Measurements from ENCODE around the gene KRTAP10-5.
"Not testable (repeated sequence)": the region's sequence is repeated elsewhere in the genome, so short reads cannot be mapped to it uniquely, and the experiment has no call there.

KRTAP10-5 gene

DNA sequence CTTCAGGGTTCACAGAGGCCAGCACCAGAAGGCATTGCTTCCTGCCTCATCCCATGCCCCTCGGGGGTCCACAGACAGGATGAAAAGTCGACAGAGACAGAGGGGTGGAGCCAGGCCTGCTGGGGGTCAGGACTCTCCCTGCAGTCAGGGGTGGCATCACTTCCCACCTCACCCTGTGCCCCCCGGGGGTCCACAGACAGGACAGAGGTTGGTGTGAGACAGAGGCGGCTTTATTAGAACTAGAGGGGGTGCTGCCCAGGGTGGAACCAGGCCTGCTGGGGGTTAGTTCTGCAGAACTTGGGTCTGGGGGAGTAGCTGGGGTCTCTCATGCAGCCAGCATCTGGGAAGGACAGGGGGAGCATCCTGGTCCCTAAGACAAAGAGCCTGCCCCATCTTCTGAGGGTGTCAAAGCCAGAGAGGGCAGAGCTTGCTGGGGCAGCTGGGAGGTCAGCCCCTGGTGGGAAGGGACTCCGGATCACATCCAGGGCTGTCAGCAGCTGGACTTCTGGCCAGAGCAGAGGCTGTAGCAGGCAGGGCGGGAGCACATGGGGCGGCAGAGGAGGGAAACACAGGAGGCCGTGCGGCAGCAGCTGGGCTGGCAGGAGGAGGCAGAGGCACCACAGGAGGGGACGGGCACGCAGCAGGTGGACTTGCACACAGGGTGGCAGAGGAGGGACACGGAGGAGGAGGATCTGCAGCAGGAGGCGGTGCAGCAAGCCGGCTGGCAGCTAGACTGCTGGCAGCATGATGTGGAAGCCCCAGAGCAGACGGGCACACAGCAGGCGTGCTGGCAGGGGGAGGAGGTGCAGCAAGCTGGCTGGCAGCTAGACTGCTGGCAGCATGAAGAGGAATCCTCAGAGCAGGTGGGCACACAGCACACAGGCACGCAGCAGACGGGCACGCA is 10.7 kb upstream of the KRTAP10-5 start:
- not testable (repeated sequence) for DNase-seq (ENCODE audit: low read depth, low spot score)

DNA sequence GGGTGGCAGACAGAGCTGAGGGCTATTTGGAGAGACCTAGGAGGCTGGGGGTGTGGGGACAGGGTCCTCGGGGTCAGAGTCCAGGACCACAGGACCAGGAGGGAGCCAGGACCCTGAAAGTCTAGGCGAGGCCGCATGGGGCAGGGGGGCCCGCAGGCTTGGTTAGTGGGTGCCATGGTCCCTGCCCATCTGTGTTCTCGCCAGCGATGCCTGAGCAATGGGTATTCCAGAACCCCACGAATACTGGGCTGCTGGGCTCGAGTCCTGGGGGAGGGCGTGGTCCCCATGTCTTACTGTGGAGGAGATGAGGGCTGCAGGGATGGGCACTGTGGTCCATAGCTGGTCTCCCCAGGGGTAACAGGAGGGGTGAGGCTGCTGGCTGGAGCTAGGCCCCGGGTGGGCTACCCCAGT is 9.9 kb upstream of the KRTAP10-5 start:
- no peak for DNase-seq (ENCODE audit: low read depth, low spot score)

DNA sequence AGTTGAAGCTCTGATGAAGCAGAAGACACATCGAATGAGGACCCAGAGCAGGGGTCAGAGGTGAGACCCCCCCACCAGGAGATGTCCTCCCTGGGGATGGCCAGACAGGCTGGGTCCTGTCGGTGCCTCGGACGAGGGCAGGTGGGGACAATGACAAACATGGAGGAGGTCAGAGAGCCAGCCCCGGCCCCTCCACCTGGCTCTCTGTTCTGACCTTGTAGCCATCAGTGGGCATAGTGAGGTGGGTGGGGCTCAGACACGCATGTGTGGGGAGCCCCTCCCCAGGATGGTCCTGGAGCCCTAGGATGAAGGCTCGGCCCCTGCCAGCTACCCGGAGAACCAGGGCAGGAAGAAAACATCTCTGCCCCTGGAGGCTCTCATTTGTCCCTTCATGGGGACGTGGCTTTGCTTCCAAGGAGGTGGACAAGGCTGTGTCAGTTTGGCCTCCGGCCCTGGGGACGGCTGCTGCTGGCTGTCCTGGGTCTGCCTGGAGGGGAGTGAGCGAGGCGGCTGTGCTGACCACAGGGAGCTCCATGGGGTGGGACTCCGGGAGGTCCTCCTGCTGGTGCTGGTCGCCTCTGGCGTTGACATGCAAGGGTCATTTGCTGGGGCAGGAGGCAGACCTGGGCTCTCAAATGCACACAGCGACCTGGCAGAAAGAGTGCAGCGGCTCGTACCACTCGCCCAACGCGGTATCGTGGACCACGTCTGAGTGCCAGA is 9.3 kb upstream of the KRTAP10-5 start:
- DNase-seq (ENCODE audit: low read depth, low spot score), result no peak

DNA sequence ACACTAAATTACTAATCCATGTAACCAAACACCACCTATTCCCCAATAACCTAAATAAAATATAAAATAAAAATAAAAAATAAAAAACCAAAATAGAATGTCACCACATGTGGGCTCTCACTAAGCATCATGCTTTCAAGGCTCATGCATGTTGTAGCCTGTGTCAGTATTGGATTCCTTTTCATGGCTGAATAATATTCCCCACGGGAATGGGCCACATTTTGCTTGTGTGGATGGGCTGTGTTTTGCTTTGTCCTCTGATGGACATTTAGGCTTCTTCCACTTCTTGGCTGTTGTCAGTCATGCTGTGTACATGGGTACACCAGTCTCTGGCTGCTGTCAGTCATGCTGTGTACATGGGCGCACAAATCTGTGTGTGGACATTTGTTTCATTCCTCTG is 8.7 kb upstream of the KRTAP10-5 start:
- DNase-seq (ENCODE audit: low read depth, low spot score), result no peak

DNA sequence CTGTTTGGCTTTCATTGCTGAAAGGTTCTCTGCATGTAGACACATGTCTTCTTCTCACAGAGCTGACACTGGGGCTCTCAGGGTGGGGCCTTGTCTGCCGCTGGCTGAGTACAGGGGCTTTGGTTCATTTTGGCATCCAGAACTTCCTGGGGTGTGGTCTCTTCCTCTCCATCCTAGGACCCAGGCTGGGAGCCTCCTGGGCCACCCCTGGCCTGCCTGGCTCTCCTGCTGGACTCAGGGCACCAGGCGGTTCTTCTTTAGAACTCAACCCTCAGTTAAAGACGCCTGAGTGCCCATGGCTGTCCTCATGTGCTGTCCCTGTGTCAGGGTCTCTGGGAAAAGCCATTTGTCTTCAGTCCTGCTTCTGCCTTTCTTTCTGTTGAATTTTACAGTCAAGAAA is 5.5 kb upstream of the KRTAP10-5 start:
- no peak for DNase-seq (ENCODE audit: low read depth, low spot score)

DNA sequence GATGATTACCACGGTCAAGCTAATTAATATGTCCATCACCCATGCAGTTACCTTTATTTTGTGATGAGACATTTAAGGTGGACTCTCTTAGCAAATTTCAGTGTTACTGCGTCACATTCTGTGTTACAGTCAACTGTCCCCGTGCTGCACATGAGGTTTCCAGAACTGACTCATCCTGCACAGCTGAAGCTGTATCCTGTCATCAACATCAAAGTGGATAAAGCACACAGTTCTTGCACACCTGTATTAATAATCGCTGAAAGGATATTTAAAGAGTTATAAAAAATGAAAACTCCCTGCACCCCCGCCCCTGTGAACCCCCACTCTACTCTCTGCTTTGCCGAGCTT is 3.4 kb upstream of the KRTAP10-5 start:
- no peak for DNase-seq (ENCODE audit: low read depth, low spot score)

DNA sequence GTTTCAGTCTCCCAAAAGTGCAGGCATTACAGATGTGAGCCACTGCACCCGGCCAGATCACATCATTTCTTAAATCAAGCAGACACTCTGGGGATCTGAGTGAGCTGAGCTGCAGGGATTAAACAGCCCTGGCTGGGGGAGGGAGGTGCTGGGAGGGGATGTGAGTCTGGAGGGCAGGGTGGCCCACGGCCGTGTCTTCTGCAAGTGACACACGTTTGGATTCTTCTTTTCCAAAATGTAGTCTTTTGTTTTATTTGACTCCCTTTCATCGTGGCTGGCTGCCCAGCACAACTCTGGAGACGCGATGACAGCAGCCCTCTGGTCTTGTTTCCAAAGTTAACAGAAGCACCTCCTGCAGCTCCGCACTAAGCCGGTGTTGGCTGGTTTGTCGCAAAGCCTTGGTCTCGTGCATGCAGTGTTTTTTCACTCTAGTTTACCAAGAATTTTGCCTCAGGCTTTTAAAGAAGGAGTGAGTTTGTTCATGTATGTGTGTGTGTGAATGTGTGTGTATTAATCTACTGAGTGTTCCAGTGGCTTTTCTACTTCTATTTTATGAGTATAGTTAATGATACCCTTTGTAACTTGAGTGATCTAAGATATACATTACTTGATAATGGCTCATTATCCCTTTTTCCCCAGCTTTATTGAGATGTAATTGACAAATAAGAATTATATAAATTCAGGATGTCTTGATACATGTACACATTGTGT is 2.8 kb upstream of the KRTAP10-5 start:
- DNase-seq (ENCODE audit: low read depth, low spot score), result no peak

DNA sequence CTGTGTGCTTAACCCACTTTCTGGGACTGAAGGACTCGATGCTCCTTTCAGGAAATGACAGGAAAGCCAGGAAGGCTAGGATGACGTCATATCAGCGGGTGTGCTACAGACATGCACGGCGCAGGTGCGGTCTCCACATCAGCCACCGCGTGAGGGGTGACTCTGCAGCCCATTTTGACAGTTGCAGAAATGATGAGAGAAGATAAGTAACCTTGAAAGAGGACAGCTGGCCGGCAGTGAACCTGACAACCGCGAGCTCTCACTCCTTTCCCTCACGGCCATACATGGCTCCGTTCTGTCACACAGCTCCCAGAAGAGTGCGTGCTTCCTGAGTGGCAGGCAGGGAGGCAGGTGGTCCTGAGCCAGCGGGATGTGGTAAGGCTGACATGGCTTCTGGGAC is 1.7 kb upstream of the KRTAP10-5 start:
- DNase-seq (ENCODE audit: low read depth, low spot score), result no peak

DNA sequence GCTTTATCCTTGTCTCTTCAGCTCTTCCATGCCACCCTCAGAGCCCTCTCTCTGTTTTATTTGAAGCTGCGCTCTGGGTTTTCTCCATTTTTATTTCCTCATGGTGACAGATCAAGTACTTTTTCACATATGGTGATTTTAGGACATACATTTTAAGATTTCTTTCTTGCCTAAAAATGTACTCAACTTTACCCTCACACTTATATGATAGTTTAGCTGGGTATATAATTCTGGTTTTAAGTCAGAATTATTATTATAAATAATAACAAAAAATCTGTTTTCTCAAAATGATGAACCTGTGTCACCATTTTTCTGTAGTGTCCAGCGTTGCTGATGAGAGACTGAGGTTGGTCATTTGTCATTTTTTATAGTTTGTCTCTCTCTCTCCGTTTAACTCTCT is 754 bp upstream of the KRTAP10-5 start:
- no peak for DNase-seq (ENCODE audit: low read depth, low spot score)

DNA sequence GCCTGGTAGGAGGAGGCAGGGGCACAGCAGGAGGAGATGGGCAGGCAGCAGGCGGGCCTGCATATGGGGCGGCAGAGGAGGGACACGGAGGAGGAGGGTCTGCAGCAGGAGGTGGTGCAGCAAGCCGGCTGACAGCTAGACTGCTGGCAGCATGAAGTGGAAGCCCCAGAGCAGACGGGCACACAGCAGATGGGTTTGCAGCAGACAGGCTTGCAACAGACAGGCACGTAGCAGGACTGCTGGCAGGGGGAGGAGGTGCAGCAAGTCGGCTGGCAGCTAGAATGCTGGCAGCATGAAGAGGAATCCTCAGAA is 615 bp downstream of the KRTAP10-5 start:
- DNase-seq (ENCODE audit: low read depth, low spot score), result no peak

DNA sequence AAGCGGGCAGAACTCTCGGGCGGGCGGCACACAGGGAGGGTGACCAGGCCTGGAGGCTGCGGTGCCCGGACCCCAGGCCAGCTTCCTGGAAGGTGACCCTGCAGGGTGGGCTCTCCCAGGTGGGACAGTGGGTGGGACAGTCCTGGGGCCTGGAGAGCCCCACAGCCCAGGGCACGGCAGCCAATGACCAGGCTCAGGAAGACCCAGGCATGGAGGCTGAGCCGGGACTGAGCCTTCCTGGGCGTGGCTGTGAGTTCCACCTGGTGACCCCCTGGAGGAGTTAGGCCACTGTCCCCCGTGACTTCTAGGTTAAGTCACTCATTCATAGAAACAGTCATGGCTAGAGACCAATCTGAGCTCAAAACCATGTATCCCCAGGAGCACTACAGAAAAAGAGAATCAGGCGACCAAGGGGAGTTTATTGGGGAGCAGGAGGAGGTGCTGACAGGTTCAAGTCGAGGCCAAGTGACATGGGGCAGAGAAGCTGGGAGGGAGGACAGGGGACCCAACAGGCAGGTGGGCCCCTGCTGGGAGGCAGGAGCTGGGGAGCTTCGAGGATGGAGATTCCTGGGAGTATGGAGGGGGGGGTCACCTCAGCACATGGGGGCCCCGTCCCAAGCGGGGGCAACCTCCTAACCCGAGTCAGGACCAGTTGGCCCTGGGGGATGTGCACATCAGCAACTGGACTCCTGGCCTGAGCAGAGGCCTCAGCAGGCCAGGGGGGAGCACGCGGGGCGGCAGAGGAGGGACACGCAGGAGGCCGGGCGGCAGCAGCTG is 1.2 kb downstream of the KRTAP10-5 start:
- no peak for DNase-seq (ENCODE audit: low read depth, low spot score)

DNA sequence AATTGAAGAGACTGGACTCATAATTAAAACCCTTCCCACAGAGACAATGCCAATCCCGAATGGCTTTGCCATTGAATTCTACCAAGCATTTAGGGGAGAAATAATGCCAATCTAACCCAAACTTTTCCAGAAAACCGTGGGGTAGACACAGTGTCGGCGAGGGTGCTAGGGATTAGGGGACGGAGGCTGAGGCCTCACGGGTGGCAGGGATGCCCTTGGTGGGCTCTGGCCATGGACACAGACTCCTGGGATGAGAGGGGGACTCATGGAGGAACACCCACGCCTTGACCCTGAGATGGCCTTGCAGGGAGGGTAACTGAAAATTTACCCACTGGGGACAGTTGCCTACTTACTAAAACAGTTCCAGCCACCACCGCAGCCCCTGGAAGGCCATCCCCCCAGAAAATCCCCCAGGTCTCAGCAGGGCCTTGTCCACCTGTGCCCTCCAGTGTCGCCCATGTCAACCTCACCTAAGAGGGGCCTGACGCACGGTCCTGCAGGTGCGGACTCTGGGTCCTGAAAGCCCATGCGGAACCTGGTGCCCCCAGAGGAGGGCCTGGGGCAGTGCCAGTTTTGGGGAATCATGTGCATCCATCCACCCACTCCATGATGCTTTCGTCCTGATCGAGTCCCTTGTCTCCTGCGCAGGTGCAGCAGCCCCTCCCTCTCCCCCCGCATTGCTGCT is 1.9 kb downstream of the KRTAP10-5 start:
- no peak for DNase-seq (ENCODE audit: low read depth, low spot score)

DNA sequence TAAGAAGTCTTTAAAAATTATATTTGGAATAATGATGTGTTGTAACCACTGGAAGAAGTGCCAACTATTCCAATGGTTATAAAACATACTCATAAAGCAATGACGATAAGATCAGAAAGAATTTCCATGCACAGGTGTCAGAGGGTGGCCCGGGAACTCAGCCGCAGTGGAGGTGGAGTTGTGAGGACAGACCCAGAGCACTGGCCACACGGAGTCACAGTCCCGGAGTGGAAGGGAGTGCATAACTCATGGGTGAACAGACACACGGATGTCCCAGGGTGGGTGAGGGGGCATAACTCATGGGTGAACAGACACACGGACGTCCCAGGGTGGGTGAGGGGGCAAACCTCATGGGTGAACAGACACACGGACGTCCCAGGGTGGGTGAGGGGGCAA is 4.4 kb downstream of the KRTAP10-5 start:
- DNase-seq (ENCODE audit: low read depth, low spot score), result no peak

DNA sequence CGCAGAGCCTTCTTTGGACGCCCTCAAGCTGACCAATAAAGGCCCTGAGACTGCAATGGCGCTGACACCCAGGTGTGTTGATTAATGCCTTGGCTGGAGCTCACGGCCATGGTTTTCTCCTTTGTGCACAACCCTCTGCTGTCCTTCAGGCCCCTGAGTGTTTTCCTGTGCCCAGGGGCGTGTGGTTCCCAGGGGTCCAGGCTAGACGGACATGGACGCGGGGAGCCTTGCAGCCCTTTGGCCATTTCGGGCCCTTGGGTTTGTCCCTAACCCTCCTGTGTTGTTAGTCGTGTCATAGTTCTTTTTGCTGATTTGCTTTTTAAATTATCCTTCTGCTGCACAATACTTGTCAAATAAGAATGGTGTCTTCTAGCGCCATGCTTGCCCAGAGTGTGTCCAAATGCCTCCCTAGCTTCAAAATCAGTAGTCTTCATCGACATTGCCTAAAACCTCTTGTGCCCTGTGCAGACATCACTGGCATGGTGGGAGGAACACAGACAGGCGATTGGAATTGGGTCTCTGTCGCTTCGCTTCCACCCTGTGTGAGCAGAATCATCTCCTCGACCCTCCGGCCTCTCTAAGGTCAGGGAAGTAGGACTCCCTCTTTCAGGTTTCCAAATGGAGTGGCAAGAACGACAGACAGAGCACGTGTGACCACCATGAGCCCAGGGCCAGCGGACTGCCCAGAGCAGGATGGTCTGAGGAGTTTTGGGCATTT is 4.9 kb downstream of the KRTAP10-5 start:
- no peak for DNase-seq (ENCODE audit: low read depth, low spot score)

DNA sequence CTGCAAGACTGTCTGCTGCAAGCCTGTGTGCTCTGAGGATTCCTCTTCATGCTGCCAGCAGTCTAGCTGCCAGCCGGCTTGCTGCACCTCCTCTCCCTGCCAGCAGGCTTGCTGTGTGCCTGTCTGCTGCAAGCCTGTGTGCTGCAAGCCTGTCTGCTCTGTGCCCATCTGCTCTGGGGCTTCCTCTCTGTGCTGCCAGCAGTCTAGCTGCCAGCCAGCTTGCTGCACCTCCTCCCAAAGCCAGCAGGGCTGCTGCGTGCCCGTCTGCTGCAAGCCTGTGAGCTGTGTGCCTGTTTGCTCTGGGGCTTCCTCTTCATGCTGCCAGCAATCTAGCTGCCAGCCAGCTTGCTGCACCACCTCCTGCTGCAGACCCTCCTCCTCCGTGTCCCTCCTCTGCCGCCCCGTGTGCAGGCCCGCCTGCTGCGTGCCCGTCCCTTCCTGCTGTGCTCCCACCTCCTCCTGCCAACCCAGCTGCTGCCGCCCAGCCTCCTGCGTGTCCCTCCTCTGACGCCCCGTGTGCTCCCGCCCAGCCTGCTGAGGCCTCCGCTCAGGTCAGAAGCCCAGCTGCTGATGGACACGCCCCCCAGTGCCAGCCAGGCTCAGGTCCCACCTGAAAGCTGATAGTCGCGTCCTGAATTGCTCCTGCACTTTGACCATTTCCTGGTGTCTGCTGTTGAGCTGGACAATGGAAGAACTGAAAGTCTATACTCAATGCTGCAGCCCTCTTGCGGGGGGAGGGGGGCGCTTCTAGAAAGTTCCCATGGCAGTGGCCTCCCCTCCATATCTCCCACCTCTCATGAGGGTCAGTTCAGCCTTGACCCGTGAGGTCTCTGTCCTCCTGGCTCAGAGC is 5.7 kb downstream of the KRTAP10-5 start:
- DNase-seq (ENCODE audit: low read depth, low spot score), result no peak

DNA sequence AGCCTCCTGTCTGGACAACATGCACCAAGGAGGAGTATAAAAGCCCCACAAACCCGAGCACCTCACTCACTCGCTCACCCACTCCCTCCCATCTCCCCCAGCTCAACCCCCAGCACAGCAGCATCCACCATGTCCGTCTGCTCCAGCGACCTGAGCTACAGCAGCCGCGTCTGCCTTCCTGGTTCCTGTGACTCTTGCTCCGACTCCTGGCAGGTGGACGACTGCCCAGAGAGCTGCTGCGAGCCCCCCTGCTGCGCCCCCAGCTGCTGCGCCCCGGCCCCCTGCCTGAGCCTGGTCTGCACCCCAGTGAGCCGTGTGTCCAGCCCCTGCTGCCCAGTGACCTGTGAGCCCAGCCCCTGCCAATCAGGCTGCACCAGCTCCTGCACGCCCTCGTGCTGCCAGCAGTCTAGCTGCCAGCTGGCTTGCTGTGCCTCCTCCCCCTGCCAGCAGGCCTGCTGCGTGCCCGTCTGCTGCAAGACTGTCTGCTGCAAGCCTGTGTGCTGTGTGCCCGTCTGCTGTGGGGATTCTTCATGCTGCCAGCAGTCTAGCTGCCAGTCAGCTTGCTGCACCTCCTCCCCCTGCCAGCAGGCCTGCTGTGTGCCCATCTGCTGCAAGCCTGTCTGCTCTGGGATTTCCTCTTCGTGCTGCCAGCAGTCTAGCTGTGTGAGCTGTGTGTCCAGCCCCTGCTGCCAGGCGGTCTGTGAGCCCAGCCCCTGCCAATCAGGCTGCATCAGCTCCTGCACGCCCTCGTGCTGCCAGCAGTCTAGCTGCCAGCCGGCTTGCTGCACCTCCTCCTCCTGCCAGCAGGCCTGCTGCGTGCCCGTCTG is 6.6 kb downstream of the KRTAP10-5 start, which contains the start of gene KRTAP10-4:
Gene KRTAP10-4 (plus strand): TSS at position 100 of the 827 bp plus-strand sequence. CDS start 30 bp downstream, at position 130.
- DNase-seq (ENCODE audit: low read depth, low spot score), result not testable (repeated sequence)

DNA sequence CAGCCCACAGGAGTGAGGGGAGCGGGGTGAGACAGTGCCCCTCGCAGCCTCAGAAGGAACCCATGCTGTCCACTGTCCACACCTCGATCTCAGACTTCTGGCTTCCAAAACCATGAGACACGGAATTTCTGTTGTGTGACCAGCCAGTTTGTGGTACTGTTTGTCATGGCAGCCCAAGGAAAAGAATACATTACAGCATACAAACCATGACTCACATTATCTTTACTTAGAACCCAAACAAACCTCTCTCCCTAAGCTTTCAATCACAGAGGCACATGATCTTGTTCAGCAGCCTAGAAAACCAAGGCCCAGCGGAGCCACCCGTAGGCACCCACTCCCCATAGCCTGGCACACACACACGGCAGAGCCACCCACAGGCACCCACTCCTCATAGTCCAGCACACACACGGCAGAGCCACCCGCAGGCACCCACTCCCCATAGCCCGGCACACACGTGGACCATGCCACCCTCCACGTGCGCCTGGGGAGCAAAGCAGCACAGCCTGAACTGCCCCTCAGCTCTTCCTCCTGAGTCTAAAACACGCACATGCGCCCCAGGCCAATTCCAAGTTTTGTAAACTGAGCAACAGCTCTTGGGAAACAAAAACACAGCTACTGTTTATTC is 7.3 kb downstream of the KRTAP10-5 start:
- no peak for DNase-seq (ENCODE audit: low read depth, low spot score)
